Spleen (tissue), 11 donors: ENCODE data around the gene KHDRBS1. TPM values are rescaled to one million over a fixed set of nuclear protein-coding genes. Genes with fewer than 3 reads are reported as not detected.
A peak's percentile ranks its signal among the peaks of the same experiment; 100 is the strongest.
"Not testable (repeated sequence)": the region's sequence is repeated elsewhere in the genome, so short reads cannot be mapped to it uniquely, and the experiment has no call there.

Source experiments
- DNase-seq: peaks from one replicate; pipeline ENCODE4 v3.0.0-alpha.2; 2020
- H3K27ac ChIP-seq, 8 donors: fragments of 200-600 bp; sonication (generic) in 7 of 8; 1 replicate in 4 of 8; 2 replicates in 4 of 8; pipeline versions ENCODE4 v1.5.0 to v1.8.0; 2016 to 2021; ENCODE audit warnings: inconsistent platforms in 4 of 8, mild to moderate bottlenecking in 4 of 8, moderate library complexity in 1 of 8
- H3K27me3 ChIP-seq, 7 donors: fragments of 200-600 bp; sonication (generic) in 6 of 7; replicated peaks in 1 of 7; 1 replicate in 4 of 7; 2 replicates in 3 of 7; pipeline versions ENCODE4 v1.5.0 to v1.8.0; 2016 to 2021; ENCODE audit warnings: inconsistent platforms in 3 of 7, mild to moderate bottlenecking in 1 of 7
- H3K36me3 ChIP-seq, 6 donors: fragments of 200-600 bp; sonication (generic) in 5 of 6; 1 replicate in 4 of 6; 2 replicates in 2 of 6; pipeline versions ENCODE4 v1.5.0 to v1.8.0; 2016 to 2021; ENCODE audit warnings: inconsistent platforms in 2 of 6
- H3K4me1 ChIP-seq, 6 donors: fragments of 200-600 bp; sonication (generic) in 5 of 6; 1 replicate in 3 of 6; 2 replicates in 3 of 6; pipeline versions ENCODE4 v1.5.0 to v1.8.0; 2016 to 2021; ENCODE audit warnings: inconsistent platforms in 3 of 6
- H3K4me3 ChIP-seq, 8 donors: fragments of 200-600 bp; sonication (generic) in 7 of 8; 1 replicate in 4 of 8; 2 replicates in 4 of 8; pipeline versions ENCODE4 v1.5.0 to v1.8.0; 2016 to 2021; ENCODE audit warnings: inconsistent platforms in 4 of 8, mild to moderate bottlenecking in 4 of 8, moderate library complexity in 2 of 8
- H3K9me3 ChIP-seq, 8 donors: fragments of 200-600 bp; sonication (generic) in 7 of 8; 1 replicate in 4 of 8; 2 replicates in 4 of 8; pipeline versions ENCODE4 v1.5.0 to v1.8.0; 2016 to 2021; ENCODE audit warnings: inconsistent platforms in 4 of 8
- POLR2A ChIP-seq, 3 donors: fragments of 450-650 bp; IDR thresholded peaks; one replicate each; pipeline ENCODE4 v1.5.1; 2017; ENCODE audit warnings: antibody characterized with exemption in 3 of 3, mild to moderate bottlenecking in 1 of 3
- POLR2AphosphoS5 ChIP-seq, 3 donors: sonication (generic); formaldehyde crosslinking; IDR thresholded peaks; one replicate each; pipeline ENCODE4 v1.5.1; 2017; ENCODE audit warnings: antibody characterized with exemption in 3 of 3
- WGBS, 5 donors: extraction: QIAGEN DNeasy Blood & Tissue Kit in 3 of 5; methylation state at CpG; one replicate each; pipeline versions ENCODE4 v1.1.5 to v1.1.7; 2013 to 2018; 5-methylcytosine and 5-hydroxymethylcytosine counted together
- intact Hi-C: fragments of 100-400 bp; cut with DNase I; formaldehyde crosslinking; loops from one replicate; pipeline ENCODE4 v1.15.0; 2023; ENCODE audit warnings: low total_unique reads
- polyA plus RNA-seq, 3 donors: library from polyadenylated mRNA; stranded (reverse); fragments of 200-250 nt; gene quantifications; one replicate each; pipeline ENCODE4 v1.2.1, GENCODE V29; 2013
- total RNA-seq, 7 donors: library from RNA; depleted of rRNA in 3 of 7; stranded (reverse); fragments of >200 nt in 3 of 7; fragmentation: NEBNext Ultra II Directional in 4 of 7; extraction: Animal tissue kit (Norgen Biotek cat#: 25700) in 4 of 7; gene quantifications; one replicate each; pipeline versions ENCODE4 v1.1.0 to v1.2.1, GENCODE V29; 2016 to 2021
- TF ChIP-seq, protein P1 (sequence below), 11 experiments: fragments of 200-600 bp in 7 of 11; fragments of 450-650 bp in 4 of 11; sonication (generic) in 4 of 11; IDR thresholded peaks in 8 of 11; conservative IDR thresholded peaks in 3 of 11; 1 replicate in 7 of 11; 2 replicates in 4 of 11; pipeline versions ENCODE4 v1.4.0 to v1.8.0; 2016 to 2021; ENCODE audit warnings: antibody characterized with exemption in 11 of 11, inconsistent platforms in 4 of 11, mild to moderate bottlenecking in 1 of 11
- donor health status: healthy with polysubstance abuse.
- donor health status: DM: no; HTN: no; CAD: no; lungs with moderate emphysema.
- donor health status: DM: no; HTN: no; CAD: no.
- donor health status: Bipolar disorder and iron deficiency.
- donor health status: healthy.
- donor health status: DM: no; HTN: no; CAD: no.
- donor health status: DM: yes; HTN: yes; CAD: no.

Gene KHDRBS1
- total and polyA plus RNA-seq, 10 donors, result 63.8 to 109 (median 84.5) TPM

- no peaks in the 10 kb centered on the region for H3K27me3 ChIP-seq
- peaks cover 0 to 46% (median 26%) of the 10 kb centered on the region in 6 donors for H3K36me3 ChIP-seq
- no peaks in the 10 kb centered on the region for H3K9me3 ChIP-seq
- TF ChIP-seq, protein P1, sequence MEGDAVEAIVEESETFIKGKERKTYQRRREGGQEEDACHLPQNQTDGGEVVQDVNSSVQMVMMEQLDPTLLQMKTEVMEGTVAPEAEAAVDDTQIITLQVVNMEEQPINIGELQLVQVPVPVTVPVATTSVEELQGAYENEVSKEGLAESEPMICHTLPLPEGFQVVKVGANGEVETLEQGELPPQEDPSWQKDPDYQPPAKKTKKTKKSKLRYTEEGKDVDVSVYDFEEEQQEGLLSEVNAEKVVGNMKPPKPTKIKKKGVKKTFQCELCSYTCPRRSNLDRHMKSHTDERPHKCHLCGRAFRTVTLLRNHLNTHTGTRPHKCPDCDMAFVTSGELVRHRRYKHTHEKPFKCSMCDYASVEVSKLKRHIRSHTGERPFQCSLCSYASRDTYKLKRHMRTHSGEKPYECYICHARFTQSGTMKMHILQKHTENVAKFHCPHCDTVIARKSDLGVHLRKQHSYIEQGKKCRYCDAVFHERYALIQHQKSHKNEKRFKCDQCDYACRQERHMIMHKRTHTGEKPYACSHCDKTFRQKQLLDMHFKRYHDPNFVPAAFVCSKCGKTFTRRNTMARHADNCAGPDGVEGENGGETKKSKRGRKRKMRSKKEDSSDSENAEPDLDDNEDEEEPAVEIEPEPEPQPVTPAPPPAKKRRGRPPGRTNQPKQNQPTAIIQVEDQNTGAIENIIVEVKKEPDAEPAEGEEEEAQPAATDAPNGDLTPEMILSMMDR (IDR thresholded peaks at IDR 0.05 in 8 of 11, conservative IDR thresholded peaks at IDR 0.05 in 3 of 11), result peak in 9 of 11 experiments; percentile 39 to 64 (median 56)
- TF ChIP-seq POLR2A (IDR thresholded peaks at IDR 0.05), result no peak
- TF ChIP-seq POLR2AphosphoS5 (IDR thresholded peaks at IDR 0.05), result peak in 1 of 3 donors; percentile 10
- H3K4me3 ChIP-seq, result no peak overlapping the region
- peak overlapping the region in 5 of 8 donors; percentile 1 to 59 (median 22) for H3K27ac ChIP-seq
- no peak for DNase-seq
- WGBS, 5 donors, result 22 to 78% (median 46%) methylated on average over 1 of the region's 1 CpG
- intact Hi-C loops, result loop anchor here (10.0 kb wide), 1 partner anchor 48 kb away; the partner anchor contains the start of gene KHDRBS1
- H3K4me1 ChIP-seq, result peaks cover 4 to 40% (median 17%) of the 10 kb centered on the region in 6 donors
Observed at GRCh38 chr1:32063261-32063681, 49.6 kb downstream of the KHDRBS1 start.

- H3K9me3 ChIP-seq, H3K27me3 ChIP-seq, DNase-seq, H3K4me3 ChIP-seq: not testable (repeated sequence)
- Histone ChIP-seq H3K36me3 (peaks cover 0 to 20% (median 3%) of the 10 kb centered on the region in 6 donors), H3K27ac (peak overlapping the region in 7 of 8 donors; percentile 42 to 75 (median 61)), H3K4me1 (peaks cover 4 to 49% (median 18%) of the 10 kb centered on the region in 6 donors)
- 56 to 68% (median 65%) methylated on average over 21 of the region's 21 CpGs for WGBS, 5 donors
- intact Hi-C loops, result loop anchor here (10.0 kb wide), 1 partner anchor 51 kb away; the partner anchor contains the start of gene KHDRBS1
Observed at GRCh38 chr1:32065613-32066488, 52.2 kb downstream of the KHDRBS1 start.

DNA sequence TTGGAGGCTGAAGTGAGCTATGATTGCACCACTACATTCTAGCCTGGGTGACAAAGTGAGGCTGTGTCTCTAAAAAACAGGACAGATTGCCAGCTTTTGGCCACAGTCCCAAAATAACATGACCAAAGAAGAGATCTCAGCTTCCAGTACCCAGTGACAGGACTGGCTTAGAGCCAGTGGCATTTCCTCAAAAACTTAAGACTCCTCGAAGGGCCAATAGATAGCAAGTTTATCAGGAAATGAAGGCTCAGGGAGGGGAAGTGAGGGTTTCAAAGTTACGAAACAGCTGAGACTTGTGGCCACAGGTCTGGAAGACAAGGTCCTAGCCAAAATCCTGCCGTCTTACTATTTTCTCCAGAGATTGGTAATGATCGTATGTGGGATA, 52.8 kb downstream of the KHDRBS1 start:
- Histone ChIP-seq H3K27me3 (no peaks in the 10 kb centered on the region), H3K27ac (peak overlapping the region in 7 of 8 donors; percentile 42 to 75 (median 61)), H3K36me3 (peaks cover 0 to 13% (median 0%) of the 10 kb centered on the region in 6 donors), H3K9me3 (no peaks in the 10 kb centered on the region), H3K4me1 (peaks cover 4 to 54% (median 20%) of the 10 kb centered on the region in 6 donors), H3K4me3 (no peak overlapping the region)
- WGBS, 5 donors, result 0 to 2% (median 0%) methylated on average over 4 of the region's 4 CpGs
- no peak for DNase-seq
- intact Hi-C loops, result loop anchor here (10.0 kb wide), 1 partner anchor 52 kb away; the partner anchor contains the start of gene KHDRBS1
- TF ChIP-seq, protein P1 (IDR thresholded peaks at IDR 0.05 in 8 of 11, conservative IDR thresholded peaks at IDR 0.05 in 3 of 11), result no peak
- TF ChIP-seq POLR2A (IDR thresholded peaks at IDR 0.05) (no peak), POLR2AphosphoS5 (IDR thresholded peaks at IDR 0.05) (peak in 1 of 3 donors; percentile 79)

DNA sequence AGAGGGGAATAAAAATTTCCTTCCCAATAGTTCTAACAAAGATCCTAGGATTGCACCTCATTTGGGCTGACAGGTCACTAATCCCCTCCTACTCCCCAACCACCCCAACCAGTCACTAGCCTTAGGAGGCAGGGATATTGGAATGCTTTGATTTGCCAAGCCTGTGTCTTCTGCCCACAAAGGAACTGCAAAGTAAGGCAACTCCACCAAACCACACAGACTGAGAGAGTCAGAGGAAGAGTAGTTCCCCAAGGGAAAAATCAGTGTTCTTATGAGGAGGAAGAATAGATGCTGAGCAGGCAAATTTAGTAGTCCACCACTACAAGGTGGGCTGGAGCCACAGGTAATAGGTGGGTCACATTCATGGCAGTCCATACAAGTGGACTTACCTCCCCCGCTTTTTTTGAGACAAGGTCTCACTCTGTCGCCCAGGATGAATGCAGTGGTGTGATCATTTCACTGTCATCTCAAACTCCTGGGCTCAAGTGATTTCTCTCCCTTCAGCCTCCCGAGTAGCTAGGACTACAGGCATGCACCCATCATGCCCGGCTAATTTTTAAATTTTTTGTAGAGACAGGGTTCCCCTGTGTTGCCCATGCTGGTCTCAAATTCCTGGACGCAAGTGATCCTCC, 55.4 kb downstream of the KHDRBS1 start:
- H3K4me1 ChIP-seq, result peaks cover 18 to 64% (median 37%) of the 10 kb centered on the region in 6 donors
- intact Hi-C loops, result loop anchor here (10.0 kb wide), 1 partner anchor 54 kb away; the partner anchor contains the start of gene KHDRBS1

More for the DNA sequence above, 55.4 kb downstream of the KHDRBS1 start:
- H3K9me3 ChIP-seq, result no peaks in the 10 kb centered on the region
- DNase-seq, result peak; percentile 4
- no peaks in the 10 kb centered on the region for H3K36me3 ChIP-seq
- no peak overlapping the region for H3K4me3 ChIP-seq
- WGBS, 5 donors, result 79 to 90% (median 89%) methylated on average over 5 of the region's 5 CpGs
- TF ChIP-seq, protein P1 (IDR thresholded peaks at IDR 0.05 in 8 of 11, conservative IDR thresholded peaks at IDR 0.05 in 3 of 11), result no peak
- TF ChIP-seq POLR2AphosphoS5 (IDR thresholded peaks at IDR 0.05) (no peak), POLR2A (IDR thresholded peaks at IDR 0.05) (no peak)
- H3K27ac ChIP-seq, result no peak overlapping the region
- no peaks in the 10 kb centered on the region for H3K27me3 ChIP-seq
